OCI-LY3 (cell line): ENCODE data around the gene SORBS1.

Experiments
- H2AFZ ChIP-seq: fragments of 200-600, 300-600 bp; shearing (Covaris generic); 2 replicates; pipeline ENCODE4 v1.6.0; 2014; ENCODE audit warnings: antibody characterized with exemption, low read depth, low read length
- H3K27ac ChIP-seq: fragments of 200-600, 300-600 bp; sonication (generic); 2 replicates; pipeline ENCODE4 v1.5.1; 2014; ENCODE audit warnings: mild to moderate bottlenecking, low read length, moderate library complexity, mixed read lengths
- H3K27me3 ChIP-seq: fragments of 200-600, 300-600 bp; sonication (generic); 2 replicates; pipeline ENCODE4 v1.6.1; 2014; ENCODE audit warnings: low read depth, low read length, mixed read lengths
- H3K36me3 ChIP-seq: fragments of 200-600, 300-600 bp; sonication (generic); replicated peaks from 2 replicates; pipeline ENCODE3; 2014; ENCODE audit warnings: low read depth, low read length, mixed read lengths
- H3K4me1 ChIP-seq: fragments of 300-600, 200-600 bp; sonication (generic); 2 replicates; pipeline ENCODE4 v1.6.1; 2014; ENCODE audit warnings: low read length, mixed read lengths
- H3K4me2 ChIP-seq: fragments of 200-600, 300-600 bp; sonication (generic); 2 replicates; pipeline ENCODE4 v1.6.1; 2014; ENCODE audit warnings: low read length, mixed read lengths
- H3K4me3 ChIP-seq: fragments of 300-600, 200-600 bp; sonication (generic); 2 replicates; pipeline ENCODE4 v1.5.1; 2014; ENCODE audit warnings: antibody characterized with exemption, mild to moderate bottlenecking, low read length, moderate library complexity
- H3K79me2 ChIP-seq: fragments of 300-600, 200-600 bp; shearing (Covaris generic); 2 replicates; pipeline ENCODE4 v1.6.1; 2014; ENCODE audit warnings: mild to moderate bottlenecking, low read length, mixed read lengths
- H3K9ac ChIP-seq: fragments of 300-600, 200-600 bp; shearing (Covaris generic); 2 replicates; pipeline ENCODE4 v1.6.0; 2014; ENCODE audit warnings: mild to moderate bottlenecking, low read length, moderate library complexity
- H3K9me3 ChIP-seq: fragments of 200-600, 300-600 bp; shearing (Covaris generic); 2 replicates; pipeline ENCODE4 v1.6.1; 2014; ENCODE audit warnings: low read length, mixed read lengths; ENCODE audit not compliant: insufficient read depth
- H4K20me1 ChIP-seq: fragments of 200-600, 300-600 bp; sonication (generic); 2 replicates; pipeline ENCODE4 v1.6.1; 2016; ENCODE audit warnings: low read length, mixed read lengths; ENCODE audit not compliant: insufficient read depth
- CTCF ChIP-seq: fragments of 200-600, 300-600 bp; sonication (generic); IDR thresholded peaks from 2 replicates; pipeline ENCODE4 v1.5.1; 2014; ENCODE audit warnings: antibody characterized with exemption, low read length, low read depth
- EZH2phosphoT487 ChIP-seq: fragments of 200-600 bp; shearing (Covaris generic); IDR thresholded peaks from 2 replicates; pipeline ENCODE4 v1.6.1; 2018; ENCODE audit warnings: antibody characterized with exemption, mixed run types, low read depth

Gene SORBS1

GRCh38 chr10:95476469-95477174, 84.5 kb downstream of the SORBS1 start:
- H3K36me3 ChIP-seq, result no peaks in the 10 kb centered on the region
- no peaks in the 10 kb centered on the region for H4K20me1 ChIP-seq
- no peak overlapping the region for H3K4me2 ChIP-seq
- TF ChIP-seq EZH2phosphoT487 (no peak), CTCF (no peak)
- H3K79me2 ChIP-seq, result no peaks in the 10 kb centered on the region
- H3K27ac ChIP-seq, result no peak overlapping the region
- H3K27me3 ChIP-seq, result no peaks in the 10 kb centered on the region
- no peaks in the 10 kb centered on the region for H3K4me1 ChIP-seq
- H2AFZ ChIP-seq, result no peak overlapping the region
- H3K9me3 ChIP-seq, result no peaks in the 10 kb centered on the region
- no peak overlapping the region for H3K9ac ChIP-seq
- H3K4me3 ChIP-seq, result no peak overlapping the region

- no peaks in the 10 kb centered on the region for H3K36me3 ChIP-seq
- no peak overlapping the region for H3K27ac ChIP-seq
- H3K79me2 ChIP-seq, result no peaks in the 10 kb centered on the region
- no peak overlapping the region for H2AFZ ChIP-seq
- no peak overlapping the region for H3K4me3 ChIP-seq
- H4K20me1 ChIP-seq, result no peaks in the 10 kb centered on the region
- H3K9ac ChIP-seq, result no peak overlapping the region
- no peaks in the 10 kb centered on the region for H3K9me3 ChIP-seq
- no peak overlapping the region for H3K4me2 ChIP-seq
- no peaks in the 10 kb centered on the region for H3K27me3 ChIP-seq
- TF ChIP-seq EZH2phosphoT487, result no peak
- H3K4me1 ChIP-seq, result no peaks in the 10 kb centered on the region
These were observed 85.2 kb downstream of the SORBS1 start for GRCh38 chr10:95475827-95476468.

- Histone ChIP-seq H4K20me1 (no peaks in the 10 kb centered on the region), H3K27ac (no peak overlapping the region), H3K79me2 (no peaks in the 10 kb centered on the region), H3K4me2 (no peak overlapping the region), H2AFZ (no peak overlapping the region), H3K36me3 (no peaks in the 10 kb centered on the region), H3K4me3 (no peak overlapping the region), H3K4me1 (no peaks in the 10 kb centered on the region), H3K27me3 (no peaks in the 10 kb centered on the region), H3K9me3 (no peaks in the 10 kb centered on the region), H3K9ac (no peak overlapping the region)
- TF ChIP-seq EZH2phosphoT487, result no peak
- TF ChIP-seq CTCF, result no peak
These were observed 86.2 kb downstream of the SORBS1 start for GRCh38 chr10:95475003-95475383.

- Histone ChIP-seq H3K27me3 (0 out of 2 replicates have a peak, but pooled peaks cover 2% of the 10 kb centered on the region), H3K4me2 (no peak overlapping the region), H3K4me3 (no peak overlapping the region), H3K4me1 (no peaks in the 10 kb centered on the region), H3K27ac (no peak overlapping the region), H3K9me3 (no peaks in the 10 kb centered on the region), H4K20me1 (no peaks in the 10 kb centered on the region), H3K79me2 (no peaks in the 10 kb centered on the region), H3K36me3 (no peaks in the 10 kb centered on the region), H2AFZ (no peak overlapping the region), H3K9ac (no peak overlapping the region)
- no peak for TF ChIP-seq EZH2phosphoT487
- no peak for TF ChIP-seq CTCF
These were observed 86.8 kb downstream of the SORBS1 start for GRCh38 chr10:95474228-95475002.
